Spleen (tissue), 7 donors: ENCODE results near the gene TNNI3.

Experiments
- CTCF ChIP-seq, 11 experiments: fragments of 200-600 bp in 7 of 11; fragments of 450-650 bp in 4 of 11; sonication (generic) in 4 of 11; IDR thresholded peaks in 8 of 11; conservative IDR thresholded peaks in 3 of 11; 1 replicate in 7 of 11; 2 replicates in 4 of 11; pipeline versions ENCODE4 v1.4.0 to v1.8.0; 2016 to 2021; ENCODE audit warnings: antibody characterized with exemption in 11 of 11, inconsistent platforms in 4 of 11, mild to moderate bottlenecking in 1 of 11
- POLR2A ChIP-seq, 3 donors: fragments of 450-650 bp; IDR thresholded peaks; one replicate each; pipeline ENCODE4 v1.5.1; 2017; ENCODE audit warnings: antibody characterized with exemption in 3 of 3, mild to moderate bottlenecking in 1 of 3
- POLR2AphosphoS5 ChIP-seq, 3 donors: sonication (generic); formaldehyde crosslinking; IDR thresholded peaks; one replicate each; pipeline ENCODE4 v1.5.1; 2017; ENCODE audit warnings: antibody characterized with exemption in 3 of 3
- donor health status: DM: no; HTN: no; CAD: no; lungs with moderate emphysema.
- donor health status: DM: no; HTN: no; CAD: no.
- donor health status: DM: no; HTN: no; CAD: no.

- no peak for TF ChIP-seq CTCF (IDR thresholded peaks at IDR 0.05 in 8 of 11, conservative IDR thresholded peaks at IDR 0.05 in 3 of 11)
- no peak for TF ChIP-seq POLR2A (IDR thresholded peaks at IDR 0.05)
- TF ChIP-seq POLR2AphosphoS5 (IDR thresholded peaks at IDR 0.05) = no peak
Measured at GRCh38 chr19:55176076-55176475, 18.5 kb upstream of the TNNI3 start.
